Fibroblast of lung (primary cell): ENCODE results near the gene RUBCN. TPM values are rescaled to one million over a fixed set of nuclear protein-coding genes. Genes with fewer than 3 reads are reported as not detected.
"Not testable (repeated sequence)": the region's sequence is repeated elsewhere in the genome, so short reads cannot be mapped to it uniquely, and the experiment has no call there.

Experiments used
- DNase-seq, 2 donors: peaks; one replicate each; pipeline versions ENCODE4 v3.0.0 to v3.0.0-alpha.2; 2010; ENCODE audit warnings: low read depth in 2 of 2
- H2AFZ ChIP-seq: 2 replicates; pipeline ENCODE4 v1.5.1; 2012; ENCODE audit warnings: low read length, control low read depth, inconsistent platforms
- H3K27ac ChIP-seq: 2 replicates; pipeline ENCODE4 v1.5.1; 2011; ENCODE audit warnings: low read length, control low read depth; ENCODE audit not compliant: insufficient read depth
- H3K27me3 ChIP-seq: 2 replicates; pipeline ENCODE4 v1.5.1; 2011; ENCODE audit warnings: mild to moderate bottlenecking, low read length; ENCODE audit not compliant: control insufficient read depth, insufficient read depth
- H3K36me3 ChIP-seq: 2 replicates; pipeline ENCODE4 v1.5.1; 2011; ENCODE audit warnings: low read length; ENCODE audit not compliant: control insufficient read depth, insufficient read depth
- H3K4me1 ChIP-seq: 2 replicates; pipeline ENCODE4 v1.5.1; 2011; ENCODE audit warnings: low read length; ENCODE audit not compliant: control insufficient read depth, insufficient read depth; ENCODE audit errors: extremely low read depth
- H3K4me2 ChIP-seq: 2 replicates; pipeline ENCODE4 v1.5.1; 2011; ENCODE audit warnings: low read length, control low read depth; ENCODE audit not compliant: insufficient read depth; ENCODE audit errors: extremely low read depth
- H3K4me3 ChIP-seq, 4 experiments: fragments of 200-600 bp in 1 of 4; sonication (generic) in 1 of 4; replicated peaks in 1 of 4; 2 replicates each; pipeline ENCODE4 v1.5.1; 2011 to 2016; ENCODE audit warnings: low read length in 4 of 4, low read depth in 3 of 4, mild to moderate bottlenecking in 3 of 4, control low read depth in 2 of 4, inconsistent platforms in 1 of 4, mixed read lengths in 1 of 4; ENCODE audit not compliant: insufficient read depth in 1 of 4; ENCODE audit errors: control extremely low read depth in 1 of 4
- H3K79me2 ChIP-seq: 2 replicates; pipeline ENCODE4 v1.5.1; 2012; ENCODE audit warnings: mild to moderate bottlenecking, low read length, inconsistent platforms; ENCODE audit not compliant: control insufficient read depth, insufficient read depth
- H3K9ac ChIP-seq: 2 replicates; pipeline ENCODE4 v1.5.1; 2011; ENCODE audit warnings: mild to moderate bottlenecking, low read length, control low read depth; ENCODE audit not compliant: insufficient read depth
- H3K9me3 ChIP-seq: 2 replicates; pipeline ENCODE4 v1.5.1; 2012; ENCODE audit warnings: low read depth, low read length; ENCODE audit not compliant: control insufficient read depth, insufficient read depth
- H4K20me1 ChIP-seq: 2 replicates; pipeline ENCODE4 v1.5.1; 2011; ENCODE audit warnings: low read length; ENCODE audit not compliant: control insufficient read depth, insufficient read depth; ENCODE audit errors: extremely low read depth
- EZH2 ChIP-seq: IDR thresholded peaks from 2 replicates; pipeline ENCODE4 v1.5.1; 2012; ENCODE audit warnings: low read length, control low read depth, mild to moderate bottlenecking; ENCODE audit errors: missing control alignments
- polyA plus RNA-seq, 2 donors: library from polyadenylated mRNA; depleted of rRNA in 1 of 2; stranded (reverse) in 1 of 2; unstranded in 1 of 2; fragments of >200 nt; gene quantifications; 2 replicates each; pipeline ENCODE4 v1.2.1, GENCODE V29; 2011 to 2012; ENCODE audit warnings: missing spikeins in 1 of 2
- total RNA-seq: library from RNA; depleted of rRNA; stranded (reverse); fragments of >200 nt; gene quantifications from 2 replicates; pipeline ENCODE4 v1.2.1, GENCODE V29; 2014
- TF ChIP-seq, protein P1 (sequence below), 2 donors: IDR thresholded peaks in 1 of 2; conservative IDR thresholded peaks in 1 of 2; 1 replicate in 1 of 2; 2 replicates in 1 of 2; pipeline ENCODE4 v1.5.1; 2011 to 2012; ENCODE audit warnings: low read length in 2 of 2, control low read depth in 1 of 2, inconsistent platforms in 1 of 2, low read depth in 1 of 2, mild to moderate bottlenecking in 1 of 2

Gene RUBCN
- total and polyA plus RNA-seq, 2 donors (not counting 1 experiment from before 2014, with no cell fraction given) = 13.0 to 15.2 TPM

DNA sequence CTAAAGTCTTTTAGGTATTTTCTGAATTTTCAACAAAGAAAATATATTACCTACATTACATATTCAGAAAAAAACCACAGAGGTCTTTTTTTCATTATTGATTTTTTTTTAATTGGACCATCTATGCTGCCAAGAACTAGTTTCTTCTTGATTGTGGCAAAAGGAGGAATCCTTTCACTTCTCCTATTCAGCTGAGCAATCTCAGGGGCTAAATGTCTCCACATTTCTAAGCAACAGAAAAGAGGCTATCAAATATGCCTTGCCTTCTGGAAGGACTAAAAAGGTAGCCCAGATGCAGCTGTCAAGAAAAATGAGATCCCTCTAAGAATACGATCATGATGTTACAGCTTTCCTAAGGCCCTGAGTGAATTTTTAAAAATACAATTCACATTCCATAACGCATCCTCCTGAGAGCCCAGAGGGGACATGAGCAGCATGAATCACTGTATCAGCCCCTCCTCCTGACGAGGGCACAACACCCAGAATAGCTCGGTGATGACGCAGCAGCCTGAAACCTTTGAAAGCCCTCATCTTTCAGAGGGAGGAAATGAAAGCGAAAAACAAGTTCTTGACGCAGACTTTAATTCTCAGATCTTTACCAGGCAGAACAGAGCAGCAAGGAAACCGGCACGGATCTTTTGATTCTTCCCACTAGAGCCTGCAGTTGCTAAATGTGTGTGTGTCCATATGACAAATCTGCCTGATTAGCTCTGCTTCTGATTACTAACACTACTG, 24.6 kb downstream of the RUBCN start:
- DNase-seq = peak; percentile 96 to 97
- Histone ChIP-seq H2AFZ (no peak overlapping the region), H3K4me1 (peaks cover 5% of the 10 kb centered on the region), H3K79me2 (peaks cover 4% of the 10 kb centered on the region), H3K9me3 (no peaks in the 10 kb centered on the region), H3K4me3 (peak overlapping the region; percentile 1 to 70 (median 40)), H4K20me1 (no peaks in the 10 kb centered on the region), H3K4me2 (peak overlapping the region; percentile 82), H3K27ac (peak overlapping the region; percentile 69), H3K36me3 (no peaks in the 10 kb centered on the region), H3K9ac (peak overlapping the region; percentile 34), H3K27me3 (no peaks in the 10 kb centered on the region)
- no peak for TF ChIP-seq EZH2
- TF ChIP-seq, protein P1, sequence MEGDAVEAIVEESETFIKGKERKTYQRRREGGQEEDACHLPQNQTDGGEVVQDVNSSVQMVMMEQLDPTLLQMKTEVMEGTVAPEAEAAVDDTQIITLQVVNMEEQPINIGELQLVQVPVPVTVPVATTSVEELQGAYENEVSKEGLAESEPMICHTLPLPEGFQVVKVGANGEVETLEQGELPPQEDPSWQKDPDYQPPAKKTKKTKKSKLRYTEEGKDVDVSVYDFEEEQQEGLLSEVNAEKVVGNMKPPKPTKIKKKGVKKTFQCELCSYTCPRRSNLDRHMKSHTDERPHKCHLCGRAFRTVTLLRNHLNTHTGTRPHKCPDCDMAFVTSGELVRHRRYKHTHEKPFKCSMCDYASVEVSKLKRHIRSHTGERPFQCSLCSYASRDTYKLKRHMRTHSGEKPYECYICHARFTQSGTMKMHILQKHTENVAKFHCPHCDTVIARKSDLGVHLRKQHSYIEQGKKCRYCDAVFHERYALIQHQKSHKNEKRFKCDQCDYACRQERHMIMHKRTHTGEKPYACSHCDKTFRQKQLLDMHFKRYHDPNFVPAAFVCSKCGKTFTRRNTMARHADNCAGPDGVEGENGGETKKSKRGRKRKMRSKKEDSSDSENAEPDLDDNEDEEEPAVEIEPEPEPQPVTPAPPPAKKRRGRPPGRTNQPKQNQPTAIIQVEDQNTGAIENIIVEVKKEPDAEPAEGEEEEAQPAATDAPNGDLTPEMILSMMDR (conservative IDR thresholded peaks at IDR 0.05 in 1 of 2, IDR thresholded peaks at IDR 0.05 in 1 of 2; ENCODE audit: low read depth in 1 of 2, low read length in 2 of 2) = no peak

DNA sequence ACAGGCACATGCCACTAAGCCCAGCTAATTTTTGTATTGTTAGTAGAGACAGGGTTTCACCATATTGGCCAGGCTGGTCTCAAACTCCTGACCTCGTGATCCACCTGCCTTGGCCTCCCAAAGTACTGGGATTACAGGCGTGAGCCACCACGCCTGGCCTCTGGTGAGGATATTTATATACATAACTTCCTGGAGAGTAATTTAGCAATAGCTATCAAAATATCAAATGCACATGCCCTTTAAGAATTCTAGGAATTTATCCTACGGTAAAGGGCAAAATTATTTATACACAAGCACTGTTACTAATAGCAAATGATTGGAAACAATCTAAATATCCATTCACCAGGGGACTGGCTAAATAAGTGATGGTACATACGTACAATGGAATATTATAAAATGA, 25.7 kb downstream of the RUBCN start:
- DNase-seq = peak; percentile 13 to 17

DNA sequence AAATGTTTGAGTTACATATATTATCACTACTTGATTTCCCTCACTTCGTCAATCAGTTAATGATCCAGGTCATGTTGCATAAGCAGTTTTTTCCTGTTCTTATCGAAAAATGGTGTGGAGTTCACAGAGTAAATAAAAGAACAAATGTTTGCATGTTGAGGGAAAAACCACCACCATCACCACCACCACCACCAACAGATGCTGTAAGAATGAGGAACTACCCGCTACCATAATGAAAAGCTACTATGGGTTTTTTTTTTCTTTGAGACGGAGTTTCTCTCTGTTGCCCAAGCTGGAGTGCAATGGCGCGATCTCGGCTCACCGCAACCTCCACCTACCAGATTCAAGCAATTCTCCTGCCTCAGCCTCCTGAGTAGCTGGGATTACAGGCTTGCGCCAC, 27.6 kb downstream of the RUBCN start:
- no peaks in the 10 kb centered on the region for H3K36me3 ChIP-seq
- no peaks in the 10 kb centered on the region for H3K27me3 ChIP-seq
- no peak overlapping the region for H3K9ac ChIP-seq
- H3K9me3 ChIP-seq = no peaks in the 10 kb centered on the region
- no peaks in the 10 kb centered on the region for H4K20me1 ChIP-seq
- H3K4me2 ChIP-seq = no peak overlapping the region
- no peak for DNase-seq
- peaks cover 2% of the 10 kb centered on the region for H3K79me2 ChIP-seq
- no peak for TF ChIP-seq EZH2
- TF ChIP-seq, protein P1 (conservative IDR thresholded peaks at IDR 0.05 in 1 of 2, IDR thresholded peaks at IDR 0.05 in 1 of 2; ENCODE audit: low read depth in 1 of 2, low read length in 2 of 2) = no peak
- H2AFZ ChIP-seq = no peak overlapping the region
- H3K4me1 ChIP-seq = peaks cover 5% of the 10 kb centered on the region
- no peak overlapping the region for H3K27ac ChIP-seq
- H3K4me3 ChIP-seq = no peak overlapping the region

More for the DNA sequence above, 25.7 kb downstream of the RUBCN start:
- H3K9me3 ChIP-seq, H4K20me1 ChIP-seq, H3K4me2 ChIP-seq, H3K4me1 ChIP-seq, H3K4me3 ChIP-seq, H3K36me3 ChIP-seq, H3K27me3 ChIP-seq, H3K79me2 ChIP-seq, H3K9ac ChIP-seq, H2AFZ ChIP-seq: not testable (repeated sequence)
- peak overlapping the region; percentile 69 for H3K27ac ChIP-seq
